ENCODE data around the gene UBE3B.
"Not testable (repeated sequence)": the region's sequence is repeated elsewhere in the genome, so short reads cannot be mapped to it uniquely, and the experiment has no call there.

Gene UBE3B

DNA sequence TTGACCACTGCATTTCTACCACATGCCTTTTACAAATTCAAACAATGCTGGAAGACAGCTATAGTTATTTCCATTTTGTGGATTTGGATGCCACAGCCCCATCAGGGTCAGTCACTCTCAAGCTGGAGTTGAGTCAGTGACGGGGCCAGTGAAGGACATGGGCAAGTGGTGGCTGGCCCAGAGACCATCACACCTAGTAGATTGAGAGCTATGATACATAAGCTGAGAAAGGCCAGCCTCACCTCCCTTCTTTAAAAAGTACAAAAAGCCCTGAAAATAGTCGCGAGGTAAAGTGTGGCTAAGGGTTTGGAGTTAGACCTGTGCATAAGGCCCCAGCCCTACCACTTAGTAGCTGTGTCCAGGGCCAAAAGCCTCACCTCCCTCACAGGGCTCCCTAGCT lies 4.4 kb upstream of the UBE3B start:
- Histone ChIP-seq H3K36me3 (ENCODE audit: control insufficient read depth, insufficient read depth, low read length) (peaks cover 5% of the 10 kb centered on the region), H3K56ac (ENCODE audit: low read length) (no peak overlapping the region), H3K4me1 (ENCODE audit: control insufficient read depth, low read depth, low read length) (peaks cover 7% of the 10 kb centered on the region), H4K5ac (ENCODE audit: low read length) (no peak overlapping the region), H3K27me3 (ENCODE audit: insufficient read depth, low read length, poor library complexity) (no peaks in the 10 kb centered on the region), H2BK5ac (ENCODE audit: low read length) (no peak overlapping the region), H2BK120ac (ENCODE audit: low read depth, low read length) (no peak overlapping the region), H2AK5ac (ENCODE audit: low read length) (no peak overlapping the region), H3K4ac (ENCODE audit: low read depth, low read length) (no peak overlapping the region), H3K27ac (ENCODE audit: low read depth, low read length) (no peak overlapping the region), H3K4me3 (ENCODE audit: low read length) (no peak overlapping the region), H2BK15ac (replicated peaks; ENCODE audit: low read depth) (no peak overlapping the region), H3K9ac (ENCODE audit: low read length) (no peak overlapping the region), H4K8ac (ENCODE audit: low read depth, low read length) (no peak overlapping the region), H3K79me1 (ENCODE audit: low read length) (peaks cover 45% of the 10 kb centered on the region), H3K23ac (ENCODE audit: low read length) (no peak overlapping the region), H3K18ac (ENCODE audit: low read length) (no peak overlapping the region), H3K79me2 (ENCODE audit: control insufficient read depth, insufficient read depth, low read length) (peaks cover 79% of the 10 kb centered on the region), H3K4me2 (ENCODE audit: low read length) (no peak overlapping the region)
- DNase-seq, result no peak
- no CpG with 5 or more reads among the region's 3 CpGs for WGBS (ENCODE audit: extremely low coverage, insufficient coverage, low lambda C conversion rate)

DNA sequence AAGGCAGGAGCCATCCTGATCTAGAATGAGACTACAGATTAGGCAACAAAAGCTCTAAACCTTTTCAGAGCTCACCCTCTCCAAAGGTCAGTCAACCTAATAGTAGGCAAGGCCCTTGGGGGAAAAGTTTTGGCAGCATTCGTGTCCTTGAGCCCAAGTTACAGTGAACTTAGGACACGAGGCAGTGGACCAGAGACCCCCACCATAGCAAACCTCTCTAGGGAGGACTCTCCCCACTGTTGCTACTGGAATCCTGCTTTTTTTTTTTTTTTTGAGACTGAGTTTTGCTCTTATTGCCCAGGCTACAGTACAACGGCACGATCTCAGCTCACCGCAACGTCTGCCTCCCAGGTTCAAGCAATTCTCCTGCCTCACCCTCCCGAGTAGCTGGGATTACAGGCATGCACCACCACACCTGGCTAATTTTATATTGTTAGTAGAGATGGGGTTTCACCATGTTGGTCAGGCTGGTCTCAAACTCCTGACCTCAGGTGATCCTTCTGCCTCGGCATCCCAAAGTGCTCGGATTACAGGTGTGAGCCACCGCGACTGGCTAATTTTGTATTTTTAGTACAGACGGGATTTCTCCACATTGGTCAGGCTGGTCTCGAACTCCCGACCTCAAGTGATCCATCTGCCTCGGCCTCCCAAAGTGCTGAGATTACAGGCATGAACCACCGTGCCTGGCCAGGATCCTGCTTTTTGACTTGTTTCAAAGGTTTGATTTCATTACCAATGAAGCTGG lies 3.7 kb upstream of the UBE3B start:
- WGBS (ENCODE audit: extremely low coverage, insufficient coverage, low lambda C conversion rate), result no CpG with 5 or more reads among the region's 16 CpGs

DNA sequence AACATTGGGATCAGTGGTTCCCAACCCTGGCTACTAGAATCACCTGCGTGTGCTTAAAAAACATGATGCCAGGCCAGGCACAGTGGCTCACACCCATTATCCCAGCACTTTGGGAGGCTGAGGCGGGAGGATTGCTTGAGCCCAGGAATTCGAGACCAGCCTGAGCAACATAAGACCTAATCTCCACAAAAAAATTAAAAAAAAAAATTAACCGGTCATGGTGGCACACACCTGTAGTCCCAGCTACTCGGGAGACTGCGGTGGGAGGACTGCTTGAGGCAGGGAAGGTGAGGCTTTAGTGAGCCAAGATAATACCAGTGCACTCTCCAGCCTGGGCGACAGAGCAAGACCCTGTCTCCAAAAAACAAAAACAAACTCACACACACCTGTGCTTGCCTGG lies 2.3 kb upstream of the UBE3B start:
- H3K4me3 ChIP-seq (ENCODE audit: low read length), result no peak overlapping the region

More for the DNA sequence above, 3.7 kb upstream of the UBE3B start:
- not testable (repeated sequence) for H3K4me2 ChIP-seq (ENCODE audit: low read length); H3K36me3 ChIP-seq (ENCODE audit: control insufficient read depth, insufficient read depth, low read length); H3K4me3 ChIP-seq (ENCODE audit: low read length); H3K27me3 ChIP-seq (ENCODE audit: insufficient read depth, low read length, poor library complexity); H3K56ac ChIP-seq (ENCODE audit: low read length); H4K5ac ChIP-seq (ENCODE audit: low read length); H2BK15ac ChIP-seq (replicated peaks; ENCODE audit: low read depth); H3K9ac ChIP-seq (ENCODE audit: low read length); H2BK120ac ChIP-seq (ENCODE audit: low read depth, low read length); H3K23ac ChIP-seq (ENCODE audit: low read length); H3K27ac ChIP-seq (ENCODE audit: low read depth, low read length); H2AK5ac ChIP-seq (ENCODE audit: low read length); H3K18ac ChIP-seq (ENCODE audit: low read length); H3K4me1 ChIP-seq (ENCODE audit: control insufficient read depth, low read depth, low read length); H4K8ac ChIP-seq (ENCODE audit: low read depth, low read length); DNase-seq; H3K4ac ChIP-seq (ENCODE audit: low read depth, low read length); H2BK5ac ChIP-seq (ENCODE audit: low read length)
- peaks cover 77% of the 10 kb centered on the region for H3K79me2 ChIP-seq (ENCODE audit: control insufficient read depth, insufficient read depth, low read length)
- peaks cover 43% of the 10 kb centered on the region for H3K79me1 ChIP-seq (ENCODE audit: low read length)

DNA sequence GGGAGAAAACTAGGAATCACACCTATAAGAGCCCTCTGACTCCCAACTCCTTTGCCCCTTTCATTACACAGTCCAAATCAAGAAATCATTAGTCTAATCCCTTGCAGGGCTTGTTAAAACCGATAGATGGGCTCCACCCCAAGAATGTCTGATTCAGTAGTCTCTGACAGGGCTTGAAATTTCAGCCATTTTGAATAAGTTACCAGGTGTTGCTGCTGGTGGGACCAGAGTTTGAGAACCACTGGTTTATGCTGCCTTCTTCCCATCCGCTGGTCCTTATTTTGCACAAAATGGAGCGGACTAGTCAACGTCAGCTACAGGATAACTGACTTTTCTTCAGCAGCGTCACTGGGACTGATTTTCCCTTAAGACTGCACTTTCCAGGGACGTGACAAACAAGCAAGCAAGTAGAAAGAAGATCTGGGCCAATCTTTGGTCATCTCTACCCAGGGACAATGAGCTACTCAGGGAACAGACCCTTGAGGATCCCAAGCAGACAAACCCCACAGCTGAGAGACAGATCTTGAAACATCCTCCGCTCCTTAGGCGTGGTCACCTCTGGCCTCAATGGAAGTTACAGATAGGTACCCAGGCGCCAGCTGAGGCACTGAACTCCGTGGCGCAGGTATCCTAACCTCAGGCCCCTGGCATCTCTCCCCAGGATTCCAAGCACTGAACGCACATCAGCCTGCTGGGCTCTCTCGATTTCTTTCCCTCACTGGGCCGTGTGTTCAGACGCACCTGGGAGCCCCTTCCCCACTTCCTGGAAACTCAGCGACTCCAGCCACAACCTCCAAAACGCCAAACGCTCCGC lies 1.2 kb upstream of the UBE3B start:
- no peak overlapping the region for H3K23ac ChIP-seq (ENCODE audit: low read length)
- peak; percentile 13 for DNase-seq
- no CpG with 5 or more reads among the region's 19 CpGs for WGBS (ENCODE audit: extremely low coverage, insufficient coverage, low lambda C conversion rate)

More for the DNA sequence above, 2.3 kb upstream of the UBE3B start:
- no peak overlapping the region for H4K8ac ChIP-seq (ENCODE audit: low read depth, low read length)
- DNase-seq, result no peak
- H3K79me1 ChIP-seq (ENCODE audit: low read length), result peaks cover 35% of the 10 kb centered on the region
- H3K4ac ChIP-seq (ENCODE audit: low read depth, low read length), result no peak overlapping the region
- no peak overlapping the region for H4K5ac ChIP-seq (ENCODE audit: low read length)
- no peak overlapping the region for H2BK120ac ChIP-seq (ENCODE audit: low read depth, low read length)
- H3K56ac ChIP-seq (ENCODE audit: low read length), result no peak overlapping the region
- H3K4me2 ChIP-seq (ENCODE audit: low read length), result no peak overlapping the region
- no peak overlapping the region for H3K9ac ChIP-seq (ENCODE audit: low read length)
- no peaks in the 10 kb centered on the region for H3K36me3 ChIP-seq (ENCODE audit: control insufficient read depth, insufficient read depth, low read length)
- no peak overlapping the region for H2BK5ac ChIP-seq (ENCODE audit: low read length)
- no peak overlapping the region for H2BK15ac ChIP-seq (replicated peaks; ENCODE audit: low read depth)
- H3K4me1 ChIP-seq (ENCODE audit: control insufficient read depth, low read depth, low read length), result peaks cover 6% of the 10 kb centered on the region
- H3K18ac ChIP-seq (ENCODE audit: low read length), result no peak overlapping the region
- H2AK5ac ChIP-seq (ENCODE audit: low read length), result no peak overlapping the region
- H3K23ac ChIP-seq (ENCODE audit: low read length), result no peak overlapping the region
- no peaks in the 10 kb centered on the region for H3K27me3 ChIP-seq (ENCODE audit: insufficient read depth, low read length, poor library complexity)
- H3K27ac ChIP-seq (ENCODE audit: low read depth, low read length), result no peak overlapping the region
- H3K79me2 ChIP-seq (ENCODE audit: control insufficient read depth, insufficient read depth, low read length), result peaks cover 67% of the 10 kb centered on the region
- WGBS (ENCODE audit: extremely low coverage, insufficient coverage, low lambda C conversion rate), result no CpG with 5 or more reads among the region's 7 CpGs

DNA sequence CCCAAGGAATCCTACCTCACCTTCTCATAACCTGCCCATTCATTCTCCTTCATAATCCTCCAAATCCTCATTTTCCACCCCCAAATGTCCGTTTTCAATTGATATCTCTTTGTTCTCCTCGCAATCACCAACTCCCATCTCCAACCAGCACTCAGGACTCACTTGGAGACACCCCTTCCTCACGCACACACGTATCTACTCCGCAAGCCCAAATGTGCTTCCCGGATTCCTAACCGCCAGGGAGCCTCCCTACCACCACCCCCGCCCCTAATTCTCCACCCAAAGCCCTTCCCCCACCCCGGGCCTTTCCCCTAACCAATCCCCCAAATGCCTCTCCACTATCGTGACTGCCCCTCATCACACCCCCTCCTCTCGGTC lies 638 bp upstream of the UBE3B start:
- H3K56ac ChIP-seq (ENCODE audit: low read length), result peak overlapping the region; percentile 98
- DNase-seq, result no peak
- H3K36me3 ChIP-seq (ENCODE audit: control insufficient read depth, insufficient read depth, low read length), result no peaks in the 10 kb centered on the region
- peak overlapping the region; percentile 55 for H3K18ac ChIP-seq (ENCODE audit: low read length)
- H3K4me1 ChIP-seq (ENCODE audit: control insufficient read depth, low read depth, low read length), result peaks cover 6% of the 10 kb centered on the region
- no peak overlapping the region for H3K23ac ChIP-seq (ENCODE audit: low read length)
- H3K79me2 ChIP-seq (ENCODE audit: control insufficient read depth, insufficient read depth, low read length), result peaks cover 52% of the 10 kb centered on the region
- H4K8ac ChIP-seq (ENCODE audit: low read depth, low read length), result no peak overlapping the region
- peak overlapping the region; percentile 83 for H3K27ac ChIP-seq (ENCODE audit: low read depth, low read length)
- no peak overlapping the region for H3K4ac ChIP-seq (ENCODE audit: low read depth, low read length)
- peak overlapping the region; percentile 68 for H2BK5ac ChIP-seq (ENCODE audit: low read length)
- peak overlapping the region; percentile 88 for H3K4me3 ChIP-seq (ENCODE audit: low read length)
- peaks cover 29% of the 10 kb centered on the region for H3K79me1 ChIP-seq (ENCODE audit: low read length)
- peak overlapping the region; percentile 76 for H3K9ac ChIP-seq (ENCODE audit: low read length)
- H3K4me2 ChIP-seq (ENCODE audit: low read length), result peak overlapping the region; percentile 97
- H2AK5ac ChIP-seq (ENCODE audit: low read length), result no peak overlapping the region
- 100% methylated on average over 2 of the region's 11 CpGs for WGBS (ENCODE audit: extremely low coverage, insufficient coverage, low lambda C conversion rate)
- H2BK120ac ChIP-seq (ENCODE audit: low read depth, low read length), result no peak overlapping the region
- H4K5ac ChIP-seq (ENCODE audit: low read length), result no peak overlapping the region
- no peaks in the 10 kb centered on the region for H3K27me3 ChIP-seq (ENCODE audit: insufficient read depth, low read length, poor library complexity)
- no peak overlapping the region for H2BK15ac ChIP-seq (replicated peaks; ENCODE audit: low read depth)

More for the DNA sequence above, 1.2 kb upstream of the UBE3B start:
- Histone ChIP-seq H3K9ac (ENCODE audit: low read length) (peak overlapping the region; percentile 76), H3K27ac (ENCODE audit: low read depth, low read length) (peak overlapping the region; percentile 83), H3K4me1 (ENCODE audit: control insufficient read depth, low read depth, low read length) (peaks cover 6% of the 10 kb centered on the region), H2BK5ac (ENCODE audit: low read length) (no peak overlapping the region), H2AK5ac (ENCODE audit: low read length) (peak overlapping the region; percentile 80), H3K27me3 (ENCODE audit: insufficient read depth, low read length, poor library complexity) (no peaks in the 10 kb centered on the region), H3K56ac (ENCODE audit: low read length) (peak overlapping the region; percentile 98), H2BK15ac (replicated peaks; ENCODE audit: low read depth) (no peak overlapping the region), H4K5ac (ENCODE audit: low read length) (peak overlapping the region; percentile 23), H3K18ac (ENCODE audit: low read length) (no peak overlapping the region), H3K4ac (ENCODE audit: low read depth, low read length) (no peak overlapping the region), H3K79me2 (ENCODE audit: control insufficient read depth, insufficient read depth, low read length) (peaks cover 57% of the 10 kb centered on the region), H3K4me3 (ENCODE audit: low read length) (peak overlapping the region; percentile 88), H4K8ac (ENCODE audit: low read depth, low read length) (no peak overlapping the region), H2BK120ac (ENCODE audit: low read depth, low read length) (no peak overlapping the region), H3K4me2 (ENCODE audit: low read length) (peak overlapping the region; percentile 97), H3K36me3 (ENCODE audit: control insufficient read depth, insufficient read depth, low read length) (no peaks in the 10 kb centered on the region), H3K79me1 (ENCODE audit: low read length) (peaks cover 29% of the 10 kb centered on the region)
